Frontal cortex (tissue), 4 donors: ENCODE data around the gene ETFBKMT. TPM values are rescaled to one million over a fixed set of nuclear protein-coding genes. Genes with fewer than 3 reads are reported as not detected.
A peak's percentile ranks its signal among the peaks of the same experiment; 100 is the strongest.
"Not testable (repeated sequence)": the region's sequence is repeated elsewhere in the genome, so short reads cannot be mapped to it uniquely, and the experiment has no call there.

ENCODE experiments used
- DNase-seq, 2 donors: peaks; one replicate each; pipeline ENCODE4 v3.0.0; 2012; ENCODE audit warnings: low spot score in 2 of 2
- FAIRE-seq: peaks from 2 replicates; lab custom pipeline; 2012; peaks lifted over from hg19 to GRCh38; lab: Jason Lieb, UNC
- total RNA-seq: library from RNA; depleted of rRNA; stranded (reverse); fragments of >200 nt; gene quantifications from one replicate; pipeline ENCODE4 v1.2.3, GENCODE V29; 2014
- donor health status: control.
- donor health status: control.
- donor health status: control.

ETFBKMT gene
- total RNA-seq, 1 donor from 2014 or later: 4.5 TPM

GRCh38 chr12:31651893-31652521, 7.5 kb upstream of the ETFBKMT start:
- DNase-seq (no peak), FAIRE-seq (no peak)

GRCh38 chr12:31655208-31655607, 4.3 kb upstream of the ETFBKMT start:
- no peak for FAIRE-seq

GRCh38 chr12:31655792-31656191, 3.7 kb upstream of the ETFBKMT start:
- FAIRE-seq: no peak

More at GRCh38 chr12:31655208-31655607, 4.3 kb upstream of the ETFBKMT start:
- DNase-seq: no peak

GRCh38 chr12:31658471-31659086, 909 bp upstream of the ETFBKMT start:
- FAIRE-seq: no peak
- DNase-seq: no peak

More at GRCh38 chr12:31655792-31656191, 3.7 kb upstream of the ETFBKMT start:
- DNase-seq: no peak

GRCh38 chr12:31662176-31662849, 2.8 kb downstream of the ETFBKMT start:
- DNase-seq: no peak
- no peak for FAIRE-seq

- DNase-seq: no peak
- FAIRE-seq: no peak
Measured at GRCh38 chr12:31663576-31663975, 4.1 kb downstream of the ETFBKMT start.

GRCh38 chr12:31664038-31664437, 4.5 kb downstream of the ETFBKMT start:
- no peak for FAIRE-seq
- no peak for DNase-seq

GRCh38 chr12:31669020-31669419, 9.5 kb downstream of the ETFBKMT start:
- DNase-seq (no peak), FAIRE-seq (no peak)

GRCh38 chr12:31669582-31669981, 10.1 kb downstream of the ETFBKMT start:
- FAIRE-seq: not testable (repeated sequence)

GRCh38 chr12:31672521-31672920, 13.0 kb downstream of the ETFBKMT start:
- no peak for DNase-seq
- no peak for FAIRE-seq

More at GRCh38 chr12:31669582-31669981, 10.1 kb downstream of the ETFBKMT start:
- not testable (repeated sequence) for DNase-seq

GRCh38 chr12:31682136-31682962, 22.9 kb downstream of the ETFBKMT start:
- DNase-seq: peak in 1 of 2 donors; percentile 27
- no peak for FAIRE-seq

GRCh38 chr12:31685801-31686200, 26.3 kb downstream of the ETFBKMT start:
- no peak for DNase-seq
- FAIRE-seq: no peak

- FAIRE-seq (no peak), DNase-seq (no peak)
Measured at GRCh38 chr12:31687101-31687527, 27.6 kb downstream of the ETFBKMT start.

GRCh38 chr12:31689921-31690320, 30.4 kb downstream of the ETFBKMT start:
- not testable (repeated sequence) for DNase-seq, FAIRE-seq

GRCh38 chr12:31702047-31702446, 42.6 kb downstream of the ETFBKMT start:
- no peak for DNase-seq
- FAIRE-seq: no peak

GRCh38 chr12:31705621-31706020, 46.1 kb downstream of the ETFBKMT start:
- FAIRE-seq: no peak
- no peak for DNase-seq

GRCh38 chr12:31708118-31708517, 48.6 kb downstream of the ETFBKMT start:
- DNase-seq, FAIRE-seq: not testable (repeated sequence)

- no peak for DNase-seq
- FAIRE-seq: no peak
Measured at GRCh38 chr12:31710021-31710818, 50.7 kb downstream of the ETFBKMT start.

- no peak for DNase-seq
- no peak for FAIRE-seq
Measured at GRCh38 chr12:31712877-31713276, 53.4 kb downstream of the ETFBKMT start.
